ENCODE results near the gene MLXIPL.

Gene MLXIPL

GRCh38 chr7:73644688-73645286 lies 20.5 kb upstream of the MLXIPL start:
- peaks cover 25% of the 10 kb centered on the region for H3K27me3 ChIP-seq (ENCODE audit: insufficient read depth, insufficient read length)

GRCh38 chr7:73642834-73643233 lies 18.5 kb upstream of the MLXIPL start:
- no peaks in the 10 kb centered on the region for H3K9me3 ChIP-seq (ENCODE audit: insufficient read depth, low read length)
- peaks cover 6% of the 10 kb centered on the region for H3K4me1 ChIP-seq (ENCODE audit: insufficient read depth, insufficient read length)
- H3K9ac ChIP-seq (ENCODE audit: insufficient read length, low read depth): no peak overlapping the region
- H3K4me3 ChIP-seq (ENCODE audit: insufficient read length, low read depth): no peak overlapping the region
- H3K36me3 ChIP-seq (ENCODE audit: insufficient read depth, insufficient read length, low read length): no peaks in the 10 kb centered on the region
- no peak for DNase-seq (ENCODE audit: low read depth, low spot score)
- TF ChIP-seq ZNF274 (IDR thresholded peaks at IDR 0.05; ENCODE audit: low read depth, low read length) (no peak), YY1 (IDR thresholded peaks at IDR 0.05; ENCODE audit: insufficient read depth, insufficient read length) (no peak), SUZ12 (IDR thresholded peaks at IDR 0.05; ENCODE audit: extremely low read depth, insufficient read depth, insufficient read length) (no peak)
- peaks cover 7% of the 10 kb centered on the region for H3K27me3 ChIP-seq (ENCODE audit: insufficient read depth, insufficient read length)

More at GRCh38 chr7:73644688-73645286, 20.5 kb upstream of the MLXIPL start:
- Histone ChIP-seq H3K9ac (ENCODE audit: insufficient read length, low read depth) (no peak overlapping the region), H3K4me3 (ENCODE audit: insufficient read length, low read depth) (no peak overlapping the region), H3K36me3 (ENCODE audit: insufficient read depth, insufficient read length, low read length) (no peaks in the 10 kb centered on the region), H3K9me3 (ENCODE audit: insufficient read depth, low read length) (no peaks in the 10 kb centered on the region), H3K4me1 (ENCODE audit: insufficient read depth, insufficient read length) (peaks cover 6% of the 10 kb centered on the region)
- no peak for DNase-seq (ENCODE audit: low read depth, low spot score)
- TF ChIP-seq ZNF274 (IDR thresholded peaks at IDR 0.05; ENCODE audit: low read depth, low read length) (no peak), YY1 (IDR thresholded peaks at IDR 0.05; ENCODE audit: insufficient read depth, insufficient read length) (no peak)

- no peaks in the 10 kb centered on the region for H3K36me3 ChIP-seq (ENCODE audit: insufficient read depth, insufficient read length, low read length)
- no peak overlapping the region for H3K4me3 ChIP-seq (ENCODE audit: insufficient read length, low read depth)
- no peak for TF ChIP-seq SUZ12 (IDR thresholded peaks at IDR 0.05; ENCODE audit: extremely low read depth, insufficient read depth, insufficient read length)
- H3K9ac ChIP-seq (ENCODE audit: insufficient read length, low read depth): no peak overlapping the region
- H3K27me3 ChIP-seq (ENCODE audit: insufficient read depth, insufficient read length): no peaks in the 10 kb centered on the region
- H3K4me1 ChIP-seq (ENCODE audit: insufficient read depth, insufficient read length): no peaks in the 10 kb centered on the region
- DNase-seq (ENCODE audit: low read depth, low spot score): no peak
- no peaks in the 10 kb centered on the region for H3K9me3 ChIP-seq (ENCODE audit: insufficient read depth, low read length)
Measured at GRCh38 chr7:73638911-73639310, 14.6 kb upstream of the MLXIPL start.

- no peak overlapping the region for H3K4me3 ChIP-seq (ENCODE audit: insufficient read length, low read depth)
Measured at GRCh38 chr7:73635428-73636200, 11.3 kb upstream of the MLXIPL start.

GRCh38 chr7:73633844-73634243 lies 9.5 kb upstream of the MLXIPL start:
- H3K4me3 ChIP-seq (ENCODE audit: insufficient read length, low read depth): no peak overlapping the region
- H3K9me3 ChIP-seq (ENCODE audit: insufficient read depth, low read length): no peaks in the 10 kb centered on the region
- no peak overlapping the region for H3K9ac ChIP-seq (ENCODE audit: insufficient read length, low read depth)
- H3K4me1 ChIP-seq (ENCODE audit: insufficient read depth, insufficient read length): no peaks in the 10 kb centered on the region
- H3K36me3 ChIP-seq (ENCODE audit: insufficient read depth, insufficient read length, low read length): no peaks in the 10 kb centered on the region
- no peak for DNase-seq (ENCODE audit: low read depth, low spot score)
- no peaks in the 10 kb centered on the region for H3K27me3 ChIP-seq (ENCODE audit: insufficient read depth, insufficient read length)
- TF ChIP-seq SUZ12 (IDR thresholded peaks at IDR 0.05; ENCODE audit: extremely low read depth, insufficient read depth, insufficient read length) (no peak), ZNF274 (IDR thresholded peaks at IDR 0.05; ENCODE audit: low read depth, low read length) (no peak), YY1 (IDR thresholded peaks at IDR 0.05; ENCODE audit: insufficient read depth, insufficient read length) (no peak)

More at GRCh38 chr7:73635428-73636200, 11.3 kb upstream of the MLXIPL start:
- Histone ChIP-seq H3K9ac (ENCODE audit: insufficient read length, low read depth) (peak overlapping the region; percentile 56), H3K4me1 (ENCODE audit: insufficient read depth, insufficient read length) (no peaks in the 10 kb centered on the region), H3K36me3 (ENCODE audit: insufficient read depth, insufficient read length, low read length) (no peaks in the 10 kb centered on the region), H3K27me3 (ENCODE audit: insufficient read depth, insufficient read length) (no peaks in the 10 kb centered on the region), H3K9me3 (ENCODE audit: insufficient read depth, low read length) (no peaks in the 10 kb centered on the region)
- TF ChIP-seq ZNF274 (IDR thresholded peaks at IDR 0.05; ENCODE audit: low read depth, low read length): no peak
- no peak for TF ChIP-seq YY1 (IDR thresholded peaks at IDR 0.05; ENCODE audit: insufficient read depth, insufficient read length)
- TF ChIP-seq SUZ12 (IDR thresholded peaks at IDR 0.05; ENCODE audit: extremely low read depth, insufficient read depth, insufficient read length): no peak
- DNase-seq (ENCODE audit: low read depth, low spot score): no peak

GRCh38 chr7:73633323-73633722 lies 9.0 kb upstream of the MLXIPL start:
- no peaks in the 10 kb centered on the region for H3K4me1 ChIP-seq (ENCODE audit: insufficient read depth, insufficient read length)
- DNase-seq (ENCODE audit: low read depth, low spot score): no peak
- no peaks in the 10 kb centered on the region for H3K27me3 ChIP-seq (ENCODE audit: insufficient read depth, insufficient read length)
- no peak for TF ChIP-seq YY1 (IDR thresholded peaks at IDR 0.05; ENCODE audit: insufficient read depth, insufficient read length)
- TF ChIP-seq SUZ12 (IDR thresholded peaks at IDR 0.05; ENCODE audit: extremely low read depth, insufficient read depth, insufficient read length): no peak
- no peak for TF ChIP-seq ZNF274 (IDR thresholded peaks at IDR 0.05; ENCODE audit: low read depth, low read length)
- no peaks in the 10 kb centered on the region for H3K9me3 ChIP-seq (ENCODE audit: insufficient read depth, low read length)
- H3K9ac ChIP-seq (ENCODE audit: insufficient read length, low read depth): no peak overlapping the region
- no peak overlapping the region for H3K4me3 ChIP-seq (ENCODE audit: insufficient read length, low read depth)
- H3K36me3 ChIP-seq (ENCODE audit: insufficient read depth, insufficient read length, low read length): no peaks in the 10 kb centered on the region

- no peak for TF ChIP-seq SUZ12 (IDR thresholded peaks at IDR 0.05; ENCODE audit: extremely low read depth, insufficient read depth, insufficient read length)
- TF ChIP-seq YY1 (IDR thresholded peaks at IDR 0.05; ENCODE audit: insufficient read depth, insufficient read length): no peak
- no peak for TF ChIP-seq ZNF274 (IDR thresholded peaks at IDR 0.05; ENCODE audit: low read depth, low read length)
- no peak for DNase-seq (ENCODE audit: low read depth, low spot score)
- H3K27me3 ChIP-seq (ENCODE audit: insufficient read depth, insufficient read length): no peaks in the 10 kb centered on the region
- no peaks in the 10 kb centered on the region for H3K36me3 ChIP-seq (ENCODE audit: insufficient read depth, insufficient read length, low read length)
- no peaks in the 10 kb centered on the region for H3K9me3 ChIP-seq (ENCODE audit: insufficient read depth, low read length)
- no peak overlapping the region for H3K4me3 ChIP-seq (ENCODE audit: insufficient read length, low read depth)
- no peaks in the 10 kb centered on the region for H3K4me1 ChIP-seq (ENCODE audit: insufficient read depth, insufficient read length)
- no peak overlapping the region for H3K9ac ChIP-seq (ENCODE audit: insufficient read length, low read depth)
Measured at GRCh38 chr7:73631558-73631957, 7.2 kb upstream of the MLXIPL start.

Data from NT2/D1 (cell line).